IPS DF 19.7 (cell line): Measurements from ENCODE around the gene ASIC2.
A peak's percentile ranks its signal among the peaks of the same experiment; 100 is the strongest.

ENCODE experiments used
- DNase-seq: peaks from one replicate; pipeline ENCODE4 v3.0.0-alpha.2; 2013; ENCODE audit warnings: low read depth, low spot score

ASIC2 gene

GRCh38 chr17:33072421-33073161, 220.5 kb downstream of the ASIC2 start:
- DNase-seq = no peak

- no peak for DNase-seq
These were observed 221.4 kb downstream of the ASIC2 start for GRCh38 chr17:33071656-33072055.

- DNase-seq = no peak
These were observed 235.5 kb downstream of the ASIC2 start for GRCh38 chr17:33057564-33057963.

- no peak for DNase-seq
These were observed 236.5 kb downstream of the ASIC2 start for GRCh38 chr17:33056399-33057146.

GRCh38 chr17:33055746-33056145, 237.3 kb downstream of the ASIC2 start:
- no peak for DNase-seq

- no peak for DNase-seq
These were observed 237.9 kb downstream of the ASIC2 start for GRCh38 chr17:33055171-33055611.

- no peak for DNase-seq
These were observed 238.7 kb downstream of the ASIC2 start for GRCh38 chr17:33054412-33054811.

GRCh38 chr17:33053676-33054075, 239.4 kb downstream of the ASIC2 start:
- DNase-seq = no peak

- no peak for DNase-seq
These were observed 240.2 kb downstream of the ASIC2 start for GRCh38 chr17:33052856-33053255.

GRCh38 chr17:33050611-33051140, 242.4 kb downstream of the ASIC2 start:
- DNase-seq = no peak

GRCh38 chr17:33049781-33050414, 243.2 kb downstream of the ASIC2 start:
- DNase-seq = peak; percentile 23

- no peak for DNase-seq
These were observed 246.5 kb downstream of the ASIC2 start for GRCh38 chr17:33046361-33047255.

- no peak for DNase-seq
These were observed 247.9 kb downstream of the ASIC2 start for GRCh38 chr17:33045216-33045615.

- DNase-seq = no peak
These were observed 248.3 kb downstream of the ASIC2 start for GRCh38 chr17:33044771-33045170.

- DNase-seq = no peak
These were observed 252.6 kb downstream of the ASIC2 start for GRCh38 chr17:33040461-33040860.

- DNase-seq = no peak
These were observed 253.2 kb downstream of the ASIC2 start for GRCh38 chr17:33039874-33040273.

GRCh38 chr17:33038740-33039139, 254.4 kb downstream of the ASIC2 start:
- DNase-seq = peak; percentile 20

GRCh38 chr17:33033176-33033575, 259.9 kb downstream of the ASIC2 start:
- no peak for DNase-seq

GRCh38 chr17:33028778-33029177, 264.3 kb downstream of the ASIC2 start:
- DNase-seq = no peak

- no peak for DNase-seq
These were observed 265.0 kb downstream of the ASIC2 start for GRCh38 chr17:33028061-33028460.
